Hepatocyte (in vitro differentiated cells): ENCODE results near the gene ATP2A2. TPM values are rescaled to one million over a fixed set of nuclear protein-coding genes. Genes with fewer than 3 reads are reported as not detected.
A peak's percentile ranks its signal among the peaks of the same experiment; 100 is the strongest.

Experiments used
- DNase-seq: peaks from one replicate; pipeline ENCODE4 v3.0.0-alpha.2; 2016; ENCODE audit warnings: low spot score
- H2AFZ ChIP-seq: fragments of 200-600 bp; sonication (generic); 2 replicates; pipeline ENCODE4 v1.6.0; 2016; ENCODE audit warnings: antibody characterized with exemption, mild to moderate bottlenecking
- H3K27ac ChIP-seq: fragments of 200-600 bp; sonication (generic); 2 replicates; pipeline ENCODE4 v1.5.1; 2016; ENCODE audit warnings: mild to moderate bottlenecking
- H3K27me3 ChIP-seq: fragments of 200-600 bp; sonication (generic); 2 replicates; pipeline ENCODE4 v1.6.1; 2016
- H3K36me3 ChIP-seq: fragments of 200-600 bp; sonication (generic); replicated peaks from 2 replicates; pipeline ENCODE4 v1.5.1; 2016; ENCODE audit warnings: low read depth; ENCODE audit not compliant: insufficient read depth
- H3K4me1 ChIP-seq: fragments of 200-600 bp; sonication (generic); 2 replicates; pipeline ENCODE4 v1.5.1; 2016; ENCODE audit warnings: mild to moderate bottlenecking, moderate library complexity; ENCODE audit not compliant: insufficient read depth
- H3K4me2 ChIP-seq: fragments of 200-600 bp; sonication (generic); 2 replicates; pipeline ENCODE4 v1.6.0; 2016
- H3K4me3 ChIP-seq: fragments of 200-600 bp; sonication (generic); 2 replicates; pipeline ENCODE4 v1.5.1; 2016; ENCODE audit warnings: mild to moderate bottlenecking
- H3K79me2 ChIP-seq: fragments of 200-600 bp; sonication (generic); 2 replicates; pipeline ENCODE4 v1.6.0; 2017; ENCODE audit warnings: mild to moderate bottlenecking
- H3K9me2 ChIP-seq: fragments of 200-600 bp; sonication (generic); replicated peaks from 2 replicates; pipeline ENCODE4 v1.6.0; 2017; ENCODE audit warnings: mild to moderate bottlenecking; ENCODE audit not compliant: insufficient read depth
- H3K9me3 ChIP-seq: fragments of 200-600 bp; sonication (generic); 2 replicates; pipeline ENCODE4 v1.5.1; 2016; ENCODE audit warnings: low read depth, mild to moderate bottlenecking
- H4K20me1 ChIP-seq: fragments of 200-600 bp; sonication (generic); 2 replicates; pipeline ENCODE4 v1.6.0; 2016; ENCODE audit warnings: mild to moderate bottlenecking; ENCODE audit not compliant: insufficient read depth, poor library complexity, severe bottlenecking
- EZH2 ChIP-seq: fragments of 200-600 bp; sonication (generic); IDR thresholded peaks from 2 replicates; pipeline ENCODE4 v1.6.1; 2016; ENCODE audit warnings: antibody characterized with exemption, mild to moderate bottlenecking, borderline replicate concordance
- EZH2phosphoT487 ChIP-seq: fragments of 200-600 bp; sonication (generic); IDR thresholded peaks from one replicate; pipeline ENCODE4 v1.6.1; 2018; ENCODE audit warnings: antibody characterized with exemption, mild to moderate bottlenecking, low read depth, moderate library complexity; ENCODE audit not compliant: unreplicated experiment, severe bottlenecking
- WGBS: methylation state at CpG from one replicate; pipeline ENCODE4 v1.1.6; 2016; ENCODE audit warnings: low lambda C conversion rate; ENCODE audit errors: missing lambda C conversion rate; 5-methylcytosine and 5-hydroxymethylcytosine counted together
- polyA plus RNA-seq: library from polyadenylated mRNA; unstranded; fragments of >200 nt; fragmentation: Nextera tagmentation; extraction: Ambion mirVana; gene quantifications from 2 replicates; pipeline ENCODE4 v1.2.1, GENCODE V29; 2016
- total RNA-seq: library from RNA; depleted of rRNA; stranded (reverse); fragments of >200 nt; gene quantifications from 2 replicates; pipeline ENCODE4 v1.2.3, GENCODE V29; 2014
- TF ChIP-seq, protein P1 (sequence below): fragments of 200-600 bp; sonication (generic); IDR thresholded peaks from 2 replicates; pipeline ENCODE4 v1.5.1; 2016; ENCODE audit warnings: antibody characterized with exemption, mild to moderate bottlenecking; ENCODE audit not compliant: poor library complexity

ATP2A2 gene
- total and polyA plus RNA-seq, 2 experiments from 2014 or later = 60.2 to 126 TPM

DNA sequence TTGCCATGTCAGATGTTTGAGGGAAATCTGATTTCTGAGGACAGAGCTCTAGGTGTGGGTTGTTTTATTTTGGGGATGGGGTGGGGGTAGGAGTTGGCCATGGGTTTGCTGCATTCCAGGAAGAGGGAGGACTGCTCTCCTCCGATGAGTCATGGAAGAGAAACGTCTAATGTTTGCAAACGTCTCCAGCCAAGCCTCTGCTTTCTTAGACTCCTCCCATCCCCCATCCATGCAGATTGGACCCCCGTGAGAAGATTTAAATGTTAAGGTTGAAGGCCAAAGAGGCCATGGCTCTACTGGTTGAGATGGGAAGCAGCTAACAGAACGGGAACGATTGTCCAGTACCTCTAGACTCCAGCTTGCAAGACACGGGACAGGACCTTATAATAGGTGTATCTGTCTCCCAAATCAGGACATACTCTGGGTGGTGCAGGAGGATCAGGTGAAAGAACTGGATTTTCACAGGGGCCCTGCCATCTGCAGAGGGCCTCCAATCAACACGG lies 11.4 kb upstream of the ATP2A2 start:
- H3K79me2 ChIP-seq = no peaks in the 10 kb centered on the region
- H3K9me3 ChIP-seq = no peaks in the 10 kb centered on the region
- no peaks in the 10 kb centered on the region for H3K27me3 ChIP-seq
- H2AFZ ChIP-seq = no peak overlapping the region
- 38% methylated on average over 8 of the region's 8 CpGs for WGBS
- peak; percentile 68 for DNase-seq
- no peaks in the 10 kb centered on the region for H4K20me1 ChIP-seq
- peaks cover 26% of the 10 kb centered on the region for H3K4me1 ChIP-seq
- no peak overlapping the region for H3K4me3 ChIP-seq
- H3K4me2 ChIP-seq = peak overlapping the region; percentile 54
- TF ChIP-seq EZH2 = no peak
- TF ChIP-seq, protein P1, sequence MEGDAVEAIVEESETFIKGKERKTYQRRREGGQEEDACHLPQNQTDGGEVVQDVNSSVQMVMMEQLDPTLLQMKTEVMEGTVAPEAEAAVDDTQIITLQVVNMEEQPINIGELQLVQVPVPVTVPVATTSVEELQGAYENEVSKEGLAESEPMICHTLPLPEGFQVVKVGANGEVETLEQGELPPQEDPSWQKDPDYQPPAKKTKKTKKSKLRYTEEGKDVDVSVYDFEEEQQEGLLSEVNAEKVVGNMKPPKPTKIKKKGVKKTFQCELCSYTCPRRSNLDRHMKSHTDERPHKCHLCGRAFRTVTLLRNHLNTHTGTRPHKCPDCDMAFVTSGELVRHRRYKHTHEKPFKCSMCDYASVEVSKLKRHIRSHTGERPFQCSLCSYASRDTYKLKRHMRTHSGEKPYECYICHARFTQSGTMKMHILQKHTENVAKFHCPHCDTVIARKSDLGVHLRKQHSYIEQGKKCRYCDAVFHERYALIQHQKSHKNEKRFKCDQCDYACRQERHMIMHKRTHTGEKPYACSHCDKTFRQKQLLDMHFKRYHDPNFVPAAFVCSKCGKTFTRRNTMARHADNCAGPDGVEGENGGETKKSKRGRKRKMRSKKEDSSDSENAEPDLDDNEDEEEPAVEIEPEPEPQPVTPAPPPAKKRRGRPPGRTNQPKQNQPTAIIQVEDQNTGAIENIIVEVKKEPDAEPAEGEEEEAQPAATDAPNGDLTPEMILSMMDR = no peak
- no peak for TF ChIP-seq EZH2phosphoT487
- peak overlapping the region; percentile 70 for H3K27ac ChIP-seq
- H3K36me3 ChIP-seq = no peaks in the 10 kb centered on the region
- no peaks in the 10 kb centered on the region for H3K9me2 ChIP-seq

DNA sequence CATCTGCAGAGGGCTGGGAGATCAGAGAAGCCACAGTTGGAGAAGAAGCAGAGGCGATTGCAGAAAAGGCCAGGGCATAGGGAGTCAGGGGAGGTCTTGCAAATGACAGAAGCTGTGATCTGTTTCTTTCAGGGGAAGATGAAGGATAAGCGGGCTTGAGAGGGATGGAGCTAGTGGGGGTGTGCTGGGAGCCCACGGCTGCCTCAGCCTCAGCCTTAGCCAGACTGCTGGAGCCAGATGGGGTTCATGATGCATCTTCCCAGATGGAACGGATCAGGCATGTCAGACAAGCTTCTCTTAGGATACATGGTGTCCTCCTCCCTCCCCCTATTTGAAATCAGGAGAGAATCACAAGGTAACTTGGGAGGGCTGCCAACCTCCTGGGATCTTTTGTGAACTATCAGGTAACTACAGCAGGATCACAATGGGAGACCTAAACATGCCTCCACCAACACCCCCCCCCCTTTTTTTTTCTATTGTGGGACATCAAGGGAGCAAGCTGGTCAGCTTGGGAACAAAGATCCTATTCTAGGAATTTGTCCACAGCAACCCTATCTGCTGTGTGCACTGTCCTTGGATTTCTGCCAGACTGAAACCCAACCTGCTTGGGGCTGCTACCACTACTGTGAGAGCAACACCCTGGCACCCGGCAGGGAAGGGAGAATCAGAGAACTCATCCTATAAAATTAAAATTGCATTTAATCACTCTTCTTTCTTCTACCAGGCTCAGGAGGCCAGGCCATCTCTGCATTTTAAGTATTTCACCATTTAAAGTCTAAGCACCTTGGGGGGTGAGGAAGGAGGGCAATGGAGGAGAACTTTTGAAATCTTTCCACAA lies 10.7 kb upstream of the ATP2A2 start:
- no peak overlapping the region for H2AFZ ChIP-seq
- peak; percentile 65 for DNase-seq
- TF ChIP-seq EZH2 = no peak
- TF ChIP-seq, protein P1 = no peak
- TF ChIP-seq EZH2phosphoT487 = no peak
- no peaks in the 10 kb centered on the region for H3K36me3 ChIP-seq
- 39% methylated on average over 5 of the region's 5 CpGs for WGBS
- H3K4me3 ChIP-seq = no peak overlapping the region
- no peaks in the 10 kb centered on the region for H3K27me3 ChIP-seq
- peak overlapping the region; percentile 54 for H3K4me2 ChIP-seq
- H4K20me1 ChIP-seq = no peaks in the 10 kb centered on the region
- no peaks in the 10 kb centered on the region for H3K79me2 ChIP-seq
- peak overlapping the region; percentile 68 for H3K27ac ChIP-seq
- no peaks in the 10 kb centered on the region for H3K9me3 ChIP-seq
- peaks cover 26% of the 10 kb centered on the region for H3K4me1 ChIP-seq
- no peaks in the 10 kb centered on the region for H3K9me2 ChIP-seq

DNA sequence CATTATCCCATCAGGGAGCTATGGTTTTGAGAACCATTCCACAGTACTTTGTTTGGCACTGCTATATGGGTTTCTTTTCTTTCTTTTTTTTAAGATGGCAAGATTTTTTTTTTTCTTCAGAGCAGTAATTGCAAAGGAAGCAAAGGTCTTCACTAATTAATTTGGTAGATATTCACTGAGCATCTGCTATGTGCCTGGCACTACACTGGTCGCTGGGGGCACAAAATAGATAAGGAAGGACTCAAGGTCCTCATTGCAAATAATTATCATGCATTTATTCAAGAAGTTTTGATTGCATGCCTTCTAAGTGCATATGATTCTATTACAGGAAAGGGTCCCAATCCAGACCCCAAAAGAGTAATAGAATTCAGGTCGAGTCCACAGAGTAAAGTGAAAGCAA lies 10.0 kb upstream of the ATP2A2 start:
- DNase-seq = no peak
- no peak overlapping the region for H2AFZ ChIP-seq
- no peak overlapping the region for H3K27ac ChIP-seq
- peaks cover 26% of the 10 kb centered on the region for H3K4me1 ChIP-seq
- no peaks in the 10 kb centered on the region for H3K79me2 ChIP-seq
- H3K9me2 ChIP-seq = no peaks in the 10 kb centered on the region
- H4K20me1 ChIP-seq = no peaks in the 10 kb centered on the region
- no peaks in the 10 kb centered on the region for H3K27me3 ChIP-seq
- no peaks in the 10 kb centered on the region for H3K9me3 ChIP-seq
- no peak overlapping the region for H3K4me3 ChIP-seq
- WGBS = 74% methylated on average over 2 of the region's 2 CpGs
- H3K4me2 ChIP-seq = no peak overlapping the region
- TF ChIP-seq EZH2 (no peak), EZH2phosphoT487 (no peak)
- TF ChIP-seq, protein P1 = no peak
- no peaks in the 10 kb centered on the region for H3K36me3 ChIP-seq
